NCI-H526 (cell line): ENCODE results near the gene DLGAP5.
A peak's percentile ranks its signal among the peaks of the same experiment; 100 is the strongest.

Source experiments
- DNase-seq, 2 experiments: peaks; one replicate each; lab custom pipeline; 2025; lab: John Stamatoyannopoulos, UW

Gene DLGAP5

DNA sequence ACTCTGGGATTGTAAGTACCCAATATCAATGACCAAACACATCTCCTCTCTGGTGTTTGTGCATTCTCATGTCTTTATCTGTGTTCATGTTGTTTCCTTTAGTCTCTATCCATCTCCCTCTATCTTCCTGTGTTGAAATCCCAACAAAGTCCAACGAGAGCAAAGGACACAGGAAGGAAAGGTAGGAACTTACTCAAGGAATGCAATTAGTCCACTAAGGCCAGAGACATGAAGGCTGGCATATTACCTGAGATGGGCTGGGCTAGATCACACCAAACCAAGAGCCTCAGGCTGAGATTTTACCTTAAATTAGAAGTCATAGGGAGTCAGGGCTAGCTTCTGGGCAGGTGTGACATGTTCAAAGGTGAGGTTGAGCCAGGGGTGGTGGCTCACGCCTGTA lies 76.7 kb downstream of the DLGAP5 start:
- no peak for DNase-seq

GRCh38 chr14:55111122-55111708 lies 80.2 kb downstream of the DLGAP5 start:
- DNase-seq = no peak

- no peak for DNase-seq
These were observed 81.5 kb downstream of the DLGAP5 start for GRCh38 chr14:55109836-55110235.

- DNase-seq = no peak
These were observed 83.4 kb downstream of the DLGAP5 start for GRCh38 chr14:55107766-55108554.

- no peak for DNase-seq
These were observed 85.4 kb downstream of the DLGAP5 start for GRCh38 chr14:55105991-55106390.

GRCh38 chr14:55103971-55104954 lies 87.1 kb downstream of the DLGAP5 start:
- DNase-seq = no peak

DNA sequence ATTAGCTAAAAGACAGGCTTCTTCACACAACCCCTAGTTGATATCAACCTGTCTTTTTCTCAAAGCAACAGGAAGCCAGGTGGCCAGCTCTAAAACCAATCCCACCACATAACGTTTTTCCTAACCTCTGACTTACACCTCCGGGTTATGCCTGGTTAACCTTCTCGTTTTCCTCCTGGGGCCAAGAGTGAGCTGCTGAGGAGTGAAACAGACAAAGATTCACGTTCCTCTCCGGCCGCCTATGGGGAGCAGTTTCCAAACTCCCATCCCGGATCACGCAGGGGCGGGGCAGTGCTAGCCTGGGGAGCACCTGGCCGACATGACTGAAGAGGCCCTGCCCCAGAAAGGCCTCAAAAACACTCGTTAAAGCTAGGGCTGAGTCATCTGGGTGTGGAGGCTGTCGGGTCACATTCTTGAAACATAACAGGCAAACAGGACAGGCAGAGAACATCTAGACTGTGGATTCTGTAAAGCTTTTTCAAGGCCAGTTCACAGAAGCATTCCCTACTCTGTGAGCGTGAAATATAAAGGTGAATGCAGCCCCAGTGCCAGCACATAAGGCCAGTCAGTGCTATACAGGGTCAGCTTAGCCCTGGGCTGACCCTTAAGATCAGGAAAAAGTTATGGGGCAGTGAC lies 88.3 kb downstream of the DLGAP5 start:
- peak in 1 of 2 experiments; percentile 48 for DNase-seq

DNA sequence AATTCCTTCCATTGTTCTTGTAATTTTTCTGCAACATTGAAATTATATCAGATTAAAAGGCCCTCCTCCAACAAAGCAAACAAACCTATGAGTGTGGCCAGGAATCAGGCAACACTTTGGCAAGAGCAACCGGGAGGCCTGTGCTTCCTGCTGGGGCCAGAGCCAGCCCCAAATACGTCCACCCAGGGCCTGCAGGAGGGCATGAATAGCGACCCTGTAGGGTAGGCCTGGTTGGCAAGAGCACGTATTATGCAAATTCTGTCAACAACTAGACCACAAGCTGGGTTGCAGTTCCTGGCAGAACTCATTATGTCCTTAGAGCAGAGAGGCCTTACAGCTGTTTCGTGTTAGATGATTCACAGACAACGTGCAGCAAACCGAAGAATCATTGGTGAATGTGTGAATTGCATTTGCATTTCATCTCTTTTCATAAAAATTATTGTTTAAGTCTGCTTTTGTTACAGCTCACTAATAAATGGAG lies 89.2 kb downstream of the DLGAP5 start:
- peak; percentile 93 for DNase-seq

DNA sequence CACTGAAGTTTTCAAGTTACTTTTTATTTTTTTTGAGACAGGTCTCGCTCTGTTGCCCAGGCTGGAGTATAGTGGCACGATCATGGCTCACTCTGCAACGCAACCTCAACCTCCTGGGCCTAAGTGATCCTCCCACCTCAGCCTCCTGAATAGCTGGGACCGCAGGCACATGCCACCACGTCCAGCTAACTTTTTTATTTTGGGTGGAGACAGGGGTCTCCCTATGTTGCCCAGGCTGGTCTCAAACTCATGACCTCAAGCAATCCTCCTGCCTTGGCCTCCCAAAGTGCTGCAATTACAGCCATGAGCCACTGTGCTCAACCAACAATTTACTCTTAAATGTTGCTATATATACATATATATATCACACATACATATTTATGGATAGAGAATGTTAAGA lies 89.7 kb downstream of the DLGAP5 start:
- no peak for DNase-seq

- no peak for DNase-seq
These were observed 91.6 kb downstream of the DLGAP5 start for GRCh38 chr14:55099756-55100155.

DNA sequence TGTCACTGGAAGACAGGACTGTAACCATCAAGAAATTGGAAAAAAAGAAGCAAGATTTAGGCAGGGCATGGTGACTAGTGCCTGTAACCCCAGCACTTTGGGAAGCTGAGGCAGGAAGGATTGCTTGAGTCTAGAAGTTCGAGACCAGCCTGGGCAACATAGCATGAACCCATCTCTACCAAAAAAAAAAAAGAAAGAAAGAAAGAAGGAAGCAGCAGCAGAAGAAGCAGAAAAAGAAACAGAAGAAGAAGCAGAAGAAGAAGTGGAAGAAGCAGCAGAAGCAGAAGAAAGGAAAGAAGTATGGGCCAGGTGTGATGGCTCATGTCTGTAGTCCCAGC lies 92.9 kb downstream of the DLGAP5 start:
- DNase-seq = no peak
